ENCODE measurements around the gene KCNC3.
"Not testable (repeated sequence)": the region's sequence is repeated elsewhere in the genome, so short reads cannot be mapped to it uniquely, and the experiment has no call there.

Gene KCNC3

GRCh38 chr19:50353487-50353880, 24.3 kb upstream of the KCNC3 start:
- not testable (repeated sequence) for DNase-seq (ENCODE audit: low read depth)

- DNase-seq (ENCODE audit: low read depth), result no peak
Observed at GRCh38 chr19:50352242-50352641, 23.1 kb upstream of the KCNC3 start.

GRCh38 chr19:50349277-50350057, 20.3 kb upstream of the KCNC3 start:
- no peak for DNase-seq (ENCODE audit: low read depth)

- not testable (repeated sequence) for DNase-seq (ENCODE audit: low read depth)
Observed at GRCh38 chr19:50347089-50347581, 18.0 kb upstream of the KCNC3 start.

- no peak for DNase-seq (ENCODE audit: low read depth)
Observed at GRCh38 chr19:50344661-50345318, 15.6 kb upstream of the KCNC3 start.

GRCh38 chr19:50341091-50341564, 12.0 kb upstream of the KCNC3 start:
- no peak for DNase-seq (ENCODE audit: low read depth)

GRCh38 chr19:50340331-50340730, 11.2 kb upstream of the KCNC3 start:
- no peak for DNase-seq (ENCODE audit: low read depth)

GRCh38 chr19:50337031-50337430, 7.9 kb upstream of the KCNC3 start:
- not testable (repeated sequence) for DNase-seq (ENCODE audit: low read depth)

- DNase-seq (ENCODE audit: low read depth), result no peak
Observed at GRCh38 chr19:50334741-50335421, 5.7 kb upstream of the KCNC3 start.

GRCh38 chr19:50333737-50334617, 4.8 kb upstream of the KCNC3 start:
- DNase-seq (ENCODE audit: low read depth), result peak; percentile 7

GRCh38 chr19:50333235-50333736, 4.1 kb upstream of the KCNC3 start:
- DNase-seq (ENCODE audit: low read depth), result peak; percentile 15

GRCh38 chr19:50332244-50333038, 3.3 kb upstream of the KCNC3 start:
- DNase-seq (ENCODE audit: low read depth), result no peak

GRCh38 chr19:50331994-50332243, 2.7 kb upstream of the KCNC3 start:
- no peak for DNase-seq (ENCODE audit: low read depth)

- no peak for DNase-seq (ENCODE audit: low read depth)
Observed at GRCh38 chr19:50331221-50331993, 2.2 kb upstream of the KCNC3 start.

GRCh38 chr19:50330365-50331078, 1.3 kb upstream of the KCNC3 start:
- DNase-seq (ENCODE audit: low read depth), result no peak

GRCh38 chr19:50329926-50330294, 733 bp upstream of the KCNC3 start:
- DNase-seq (ENCODE audit: low read depth), result not testable (repeated sequence)

GRCh38 chr19:50328873-50329145, 368 bp downstream of the KCNC3 start:
- no peak for DNase-seq (ENCODE audit: low read depth)

GRCh38 chr19:50328224-50328872, 829 bp downstream of the KCNC3 start:
- DNase-seq (ENCODE audit: low read depth), result no peak

All from GM04503 (cell line).